Smooth muscle cell (in vitro differentiated cells): ENCODE data around the gene ERCC2. TPM values are rescaled to one million over a fixed set of nuclear protein-coding genes. Genes with fewer than 3 reads are reported as not detected.

Experiments used
- DNase-seq: peaks from one replicate; lab custom pipeline; 2025; ENCODE audit not compliant: unreplicated experiment; lab: John Stamatoyannopoulos, UW
- H2AFZ ChIP-seq: fragments of 200-600 bp; sonication (generic); 2 replicates; pipeline ENCODE4 v1.6.0; 2016; ENCODE audit warnings: antibody characterized with exemption, low read depth, mild to moderate bottlenecking
- H3F3A ChIP-seq: fragments of 200-600 bp; sonication (generic); 2 replicates; pipeline ENCODE4 v1.6.0; 2017; ENCODE audit warnings: antibody characterized with exemption, low read depth
- H3K27ac ChIP-seq: fragments of 200-600 bp; sonication (generic); 2 replicates; pipeline ENCODE4 v1.5.1; 2016; ENCODE audit warnings: low read depth, mild to moderate bottlenecking
- H3K27me3 ChIP-seq: fragments of 200-600 bp; sonication (generic); 2 replicates; pipeline ENCODE4 v1.6.1; 2016; ENCODE audit warnings: low read depth, mild to moderate bottlenecking
- H3K36me3 ChIP-seq: fragments of 200-600 bp; sonication (generic); 2 replicates; pipeline ENCODE4 v1.5.1; 2016; ENCODE audit warnings: low read depth
- H3K4me1 ChIP-seq: fragments of 200-600 bp; sonication (generic); 2 replicates; pipeline ENCODE4 v1.5.1; 2016; ENCODE audit warnings: low read depth
- H3K4me2 ChIP-seq: fragments of 200-600 bp; sonication (generic); 2 replicates; pipeline ENCODE4 v1.6.0; 2016; ENCODE audit warnings: mild to moderate bottlenecking
- H3K4me3 ChIP-seq: fragments of 200-600 bp; sonication (generic); 2 replicates; pipeline ENCODE4 v1.5.1; 2016; ENCODE audit warnings: mild to moderate bottlenecking
- H3K79me2 ChIP-seq: fragments of 200-600 bp; sonication (generic); 2 replicates; pipeline ENCODE4 v1.6.0; 2016; ENCODE audit warnings: low read depth, mild to moderate bottlenecking
- H3K9ac ChIP-seq: fragments of 200-600 bp; sonication (generic); 2 replicates; pipeline ENCODE4 v1.6.0; 2016; ENCODE audit warnings: low read depth
- H3K9me3 ChIP-seq: fragments of 200-600 bp; sonication (generic); replicated peaks from 2 replicates; pipeline ENCODE4 v1.5.1; 2016; ENCODE audit warnings: low read depth
- H4K20me1 ChIP-seq: fragments of 200-600 bp; sonication (generic); 2 replicates; pipeline ENCODE4 v1.6.0; 2016; ENCODE audit warnings: low read depth
- CTCF ChIP-seq: fragments of 200-600 bp; sonication (generic); IDR thresholded peaks from 2 replicates; pipeline ENCODE4 v1.5.1; 2017; ENCODE audit warnings: borderline replicate concordance, mild to moderate bottlenecking, antibody characterized with exemption; ENCODE audit not compliant: insufficient read depth, poor library complexity, severe bottlenecking
- WGBS: methylation state at CpG from one replicate; pipeline ENCODE4 v1.1.7; 2016; ENCODE audit warnings: low lambda C conversion rate; 5-methylcytosine and 5-hydroxymethylcytosine counted together
- polyA plus RNA-seq: library from polyadenylated mRNA; unstranded; fragments of >200 nt; fragmentation: Nextera tagmentation; extraction: Ambion mirVana; gene quantifications from 2 replicates; pipeline ENCODE4 v1.2.1, GENCODE V29; 2016
- total RNA-seq: library from RNA; depleted of rRNA; stranded (reverse); fragments of >200 nt; gene quantifications from 2 replicates; pipeline ENCODE4 v1.2.3, GENCODE V29; 2014

ERCC2 gene
- total and polyA plus RNA-seq, 2 experiments from 2014 or later, result 13.4 to 14.6 TPM

- no peak for TF ChIP-seq CTCF
- Histone ChIP-seq H3K27me3 (no peaks in the 10 kb centered on the region), H4K20me1 (no peaks in the 10 kb centered on the region), H3K4me1 (no peaks in the 10 kb centered on the region), H3K79me2 (no peaks in the 10 kb centered on the region), H3F3A (no peaks in the 10 kb centered on the region), H3K9me3 (no peaks in the 10 kb centered on the region), H2AFZ (no peak overlapping the region), H3K4me2 (no peak overlapping the region), H3K36me3 (no peaks in the 10 kb centered on the region), H3K4me3 (no peak overlapping the region), H3K27ac (no peak overlapping the region), H3K9ac (no peak overlapping the region)
- WGBS, result 92% methylated on average over 10 of the region's 10 CpGs
- DNase-seq, result no peak
These were observed 36.6 kb downstream of the ERCC2 start for GRCh38 chr19:45333609-45334303.

- no peaks in the 10 kb centered on the region for H3K27me3 ChIP-seq
- no peak overlapping the region for H3K27ac ChIP-seq
- TF ChIP-seq CTCF, result no peak
- DNase-seq, result no peak
- H3K9me3 ChIP-seq, result no peaks in the 10 kb centered on the region
- no peak overlapping the region for H3K4me3 ChIP-seq
- no peaks in the 10 kb centered on the region for H3K79me2 ChIP-seq
- no peaks in the 10 kb centered on the region for H3K4me1 ChIP-seq
- no peaks in the 10 kb centered on the region for H3F3A ChIP-seq
- no peak overlapping the region for H3K9ac ChIP-seq
- no peak overlapping the region for H3K4me2 ChIP-seq
- H4K20me1 ChIP-seq, result no peaks in the 10 kb centered on the region
- WGBS, result 85% methylated on average over 7 of the region's 7 CpGs
- no peaks in the 10 kb centered on the region for H3K36me3 ChIP-seq
- no peak overlapping the region for H2AFZ ChIP-seq
These were observed 39.0 kb downstream of the ERCC2 start for GRCh38 chr19:45331411-45331810.

- Histone ChIP-seq H3K9me3 (no peaks in the 10 kb centered on the region), H3K27me3 (no peaks in the 10 kb centered on the region), H2AFZ (no peak overlapping the region), H3K9ac (no peak overlapping the region), H3K4me3 (no peak overlapping the region), H3K79me2 (no peaks in the 10 kb centered on the region), H3F3A (no peaks in the 10 kb centered on the region), H3K4me1 (peaks cover 7% of the 10 kb centered on the region), H4K20me1 (no peaks in the 10 kb centered on the region), H3K27ac (no peak overlapping the region), H3K36me3 (no peaks in the 10 kb centered on the region), H3K4me2 (no peak overlapping the region)
- 86% methylated on average over 13 of the region's 13 CpGs for WGBS
- TF ChIP-seq CTCF, result no peak
- no peak for DNase-seq
These were observed 42.8 kb downstream of the ERCC2 start for GRCh38 chr19:45327404-45328143.
